NCI-H345 treated with DMSO at 0.1 percent for 48 hours (cell line): ENCODE measurements around the gene NEURL1.

Experiments used
- DNase-seq: peaks from one replicate; lab custom pipeline; 2025; ENCODE audit not compliant: unreplicated experiment; lab: John Stamatoyannopoulos, UW

NEURL1 gene

GRCh38 chr10:103641326-103641725, 147.8 kb downstream of the NEURL1 start:
- DNase-seq = no peak
